ENCODE results near the gene FKBP5. TPM values are rescaled to one million over a fixed set of nuclear protein-coding genes. Genes with fewer than 3 reads are reported as not detected.

The FKBP5 gene
- total RNA-seq, 1 donor from 2014 or later: 17.1 TPM

DNA sequence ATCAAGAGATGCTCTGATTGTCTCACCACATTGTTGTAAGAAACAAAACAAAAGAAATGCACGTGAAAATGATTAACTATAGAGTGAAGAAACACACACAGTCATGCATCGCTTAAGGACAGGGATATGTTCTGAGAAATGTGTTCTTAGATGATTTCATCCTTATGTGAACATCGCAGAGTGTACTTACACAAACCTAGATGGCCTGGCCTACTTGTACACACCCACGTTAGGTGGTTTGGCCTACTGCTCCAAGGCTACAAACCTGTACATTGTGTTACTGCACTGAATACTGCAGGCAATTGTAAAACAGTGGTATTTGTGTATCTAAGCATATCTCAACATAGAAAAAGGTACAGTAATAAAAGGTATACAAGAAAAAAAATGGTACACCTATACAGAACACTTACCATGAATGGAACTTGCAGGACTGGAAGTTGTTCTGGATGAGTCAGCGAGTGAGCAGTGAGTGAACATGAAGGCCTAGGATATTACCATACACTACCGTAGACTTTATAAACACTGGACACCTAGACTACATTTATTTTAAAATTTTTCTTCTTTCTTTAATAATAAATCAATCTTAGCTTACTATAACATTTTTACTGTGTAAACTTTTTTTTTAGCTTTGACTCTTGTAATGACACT is 48.6 kb downstream of the FKBP5 start:
- H3K9me3 Mint-ChIP-seq: no peaks in the 10 kb centered on the region
- ChIA-PET CTCF (no interaction called here), POLR2A (no interaction called here)
- no peak for ATAC-seq (ENCODE audit: low read depth)
- peaks cover 23% of the 10 kb centered on the region for H3K36me3 Mint-ChIP-seq (ENCODE audit: low read depth)
- intact Hi-C loops (cut with micrococcal nuclease): no loop called here
- H3K4me1 Mint-ChIP-seq: peaks cover 2% of the 10 kb centered on the region
- no peak for DNase-seq
- no peaks in the 10 kb centered on the region for H3K27me3 Mint-ChIP-seq
- no peak overlapping the region for H3K4me3 Mint-ChIP-seq
- no peak overlapping the region for H3K27ac Mint-ChIP-seq
- no peak for TF ChIP-seq CTCF (IDR thresholded peaks at IDR 0.05)

GRCh38 chr6:35638679-35639078 is 50.0 kb downstream of the FKBP5 start:
- intact Hi-C loops (cut with micrococcal nuclease): no loop called here
- Mint-ChIP-seq H3K4me3 (no peak overlapping the region), H3K4me1 (no peaks in the 10 kb centered on the region), H3K27ac (no peak overlapping the region), H3K36me3 (ENCODE audit: low read depth) (peaks cover 25% of the 10 kb centered on the region), H3K27me3 (no peaks in the 10 kb centered on the region), H3K9me3 (no peaks in the 10 kb centered on the region)
- no peak for TF ChIP-seq CTCF (IDR thresholded peaks at IDR 0.05)
- ATAC-seq (ENCODE audit: low read depth) (no peak), DNase-seq (no peak)
- CTCF ChIA-PET: no interaction called here
- POLR2A ChIA-PET: no interaction called here

GRCh38 chr6:35637911-35638310 is 50.8 kb downstream of the FKBP5 start:
- DNase-seq: no peak
- no peaks in the 10 kb centered on the region for H3K4me1 Mint-ChIP-seq
- H3K27me3 Mint-ChIP-seq: no peaks in the 10 kb centered on the region
- no peak for TF ChIP-seq CTCF (IDR thresholded peaks at IDR 0.05)
- POLR2A ChIA-PET: no interaction called here
- CTCF ChIA-PET: no interaction called here
- intact Hi-C loops (cut with micrococcal nuclease): no loop called here
- H3K9me3 Mint-ChIP-seq: no peaks in the 10 kb centered on the region
- H3K36me3 Mint-ChIP-seq (ENCODE audit: low read depth): peaks cover 25% of the 10 kb centered on the region
- H3K4me3 Mint-ChIP-seq: no peak overlapping the region
- no peak overlapping the region for H3K27ac Mint-ChIP-seq
- ATAC-seq (ENCODE audit: low read depth): no peak

GRCh38 chr6:35635601-35636597 is 52.8 kb downstream of the FKBP5 start:
- Mint-ChIP-seq H3K9me3 (no peaks in the 10 kb centered on the region), H3K36me3 (ENCODE audit: low read depth) (peaks cover 23% of the 10 kb centered on the region), H3K4me3 (no peak overlapping the region), H3K4me1 (no peaks in the 10 kb centered on the region), H3K27ac (no peak overlapping the region), H3K27me3 (no peaks in the 10 kb centered on the region)
- CTCF ChIA-PET: no interaction called here
- intact Hi-C loops (cut with micrococcal nuclease): no loop called here
- no peak for ATAC-seq (ENCODE audit: low read depth)
- POLR2A ChIA-PET: no interaction called here
- no peak for DNase-seq
- TF ChIP-seq CTCF (IDR thresholded peaks at IDR 0.05): no peak

- TF ChIP-seq CTCF (IDR thresholded peaks at IDR 0.05): no peak
- intact Hi-C loops (cut with micrococcal nuclease): no loop called here
- no peaks in the 10 kb centered on the region for H3K27me3 Mint-ChIP-seq
- no peaks in the 10 kb centered on the region for H3K9me3 Mint-ChIP-seq
- DNase-seq (no peak), ATAC-seq (ENCODE audit: low read depth) (no peak)
- H3K4me3 Mint-ChIP-seq: no peak overlapping the region
- POLR2A ChIA-PET: no interaction called here
- no peaks in the 10 kb centered on the region for H3K4me1 Mint-ChIP-seq
- peaks cover 11% of the 10 kb centered on the region for H3K36me3 Mint-ChIP-seq (ENCODE audit: low read depth)
- H3K27ac Mint-ChIP-seq: no peak overlapping the region
- CTCF ChIA-PET: no interaction called here
These were observed 54.4 kb downstream of the FKBP5 start for GRCh38 chr6:35634316-35634715.

Data from activated B cell treated with CpG ODN at 0.5 μM for 24 hours (primary cell).